GM18517 (cell line): ENCODE measurements around the gene ZDHHC7.
"Not testable (repeated sequence)": the region's sequence is repeated elsewhere in the genome, so short reads cannot be mapped to it uniquely, and the experiment has no call there.

Experiments
- ATAC-seq: cut with Tn5 transposase; IDR thresholded peaks from one replicate; pipeline ENCODE4 v1.9.1; 2021; ENCODE audit warnings: mild to moderate bottlenecking, moderate library complexity; ENCODE audit not compliant: unreplicated experiment

ZDHHC7 gene

GRCh38 chr16:85010931-85011845 lies at the start of gene ZDHHC7:
Gene ZDHHC7 (minus strand): TSS chr16:85011535. CDS start chr16:84990618, 20,917 bp downstream.
- ATAC-seq, result peak; percentile 82

- ATAC-seq, result no peak
Measured at GRCh38 chr16:85058909-85059308, 47.6 kb upstream of the ZDHHC7 start.

GRCh38 chr16:85057948-85058347 lies 46.6 kb upstream of the ZDHHC7 start:
- ATAC-seq, result no peak

- no peak for ATAC-seq
Measured at GRCh38 chr16:85057212-85057889, 46.0 kb upstream of the ZDHHC7 start.

- no peak for ATAC-seq
Measured at GRCh38 chr16:85056211-85056748, 44.9 kb upstream of the ZDHHC7 start.

GRCh38 chr16:85055493-85056210 lies 44.3 kb upstream of the ZDHHC7 start:
- peak; percentile 93 for ATAC-seq

GRCh38 chr16:85054948-85055492 lies 43.7 kb upstream of the ZDHHC7 start:
- ATAC-seq, result no peak

- not testable (repeated sequence) for ATAC-seq
Measured at GRCh38 chr16:85054321-85054720, 43.0 kb upstream of the ZDHHC7 start.

GRCh38 chr16:85052536-85052935 lies 41.2 kb upstream of the ZDHHC7 start:
- ATAC-seq, result no peak

GRCh38 chr16:85051683-85052082 lies 40.3 kb upstream of the ZDHHC7 start:
- ATAC-seq, result no peak

- no peak for ATAC-seq
Measured at GRCh38 chr16:85051067-85051581, 39.8 kb upstream of the ZDHHC7 start.

GRCh38 chr16:85049706-85050305 lies 38.5 kb upstream of the ZDHHC7 start:
- no peak for ATAC-seq

- ATAC-seq, result no peak
Measured at GRCh38 chr16:85048921-85049562, 37.7 kb upstream of the ZDHHC7 start.

- no peak for ATAC-seq
Measured at GRCh38 chr16:85047867-85048455, 36.6 kb upstream of the ZDHHC7 start.

- ATAC-seq, result no peak
Measured at GRCh38 chr16:85046931-85047866, 35.9 kb upstream of the ZDHHC7 start.

GRCh38 chr16:85046472-85046916 lies 35.2 kb upstream of the ZDHHC7 start:
- no peak for ATAC-seq

- ATAC-seq, result no peak
Measured at GRCh38 chr16:85045641-85046471, 34.5 kb upstream of the ZDHHC7 start.
